Ectodermal cell (in vitro differentiated cells): ENCODE measurements around the gene MIX23.

Experiments used
- H3K27ac ChIP-seq: 2 replicates; pipeline ENCODE4 v1.7.0; 2013; ENCODE audit warnings: mild to moderate bottlenecking, low read depth, low read length; ENCODE audit not compliant: insufficient read depth, poor library complexity, severe bottlenecking
- H3K27me3 ChIP-seq: 2 replicates; pipeline ENCODE4 v1.7.0; 2013; ENCODE audit warnings: mild to moderate bottlenecking, low read length; ENCODE audit not compliant: insufficient read depth, control insufficient read depth, poor library complexity, severe bottlenecking
- H3K36me3 ChIP-seq: one replicate; pipeline ENCODE4 v1.7.0; 2013; ENCODE audit warnings: low read length; ENCODE audit not compliant: control insufficient read depth, insufficient read depth
- H3K4me1 ChIP-seq: one replicate; pipeline ENCODE4 v1.7.0; 2013; ENCODE audit warnings: low read length; ENCODE audit not compliant: control insufficient read depth, insufficient read depth
- H3K4me3 ChIP-seq: 2 replicates; pipeline ENCODE4 v1.7.0; 2013; ENCODE audit warnings: low read depth, low read length, control low read depth; ENCODE audit not compliant: insufficient read depth
- H3K9me3 ChIP-seq: 2 replicates; pipeline ENCODE4 v1.7.0; 2013; ENCODE audit warnings: mild to moderate bottlenecking, low read length, moderate library complexity; ENCODE audit not compliant: control insufficient read depth
- WGBS, 2 experiments: methylation state at CpG; one replicate each; pipeline ENCODE4 v1.1.7; 2013; ENCODE audit warnings: missing lambda C conversion rate in 2 of 2; 5-methylcytosine and 5-hydroxymethylcytosine counted together

MIX23 gene

DNA sequence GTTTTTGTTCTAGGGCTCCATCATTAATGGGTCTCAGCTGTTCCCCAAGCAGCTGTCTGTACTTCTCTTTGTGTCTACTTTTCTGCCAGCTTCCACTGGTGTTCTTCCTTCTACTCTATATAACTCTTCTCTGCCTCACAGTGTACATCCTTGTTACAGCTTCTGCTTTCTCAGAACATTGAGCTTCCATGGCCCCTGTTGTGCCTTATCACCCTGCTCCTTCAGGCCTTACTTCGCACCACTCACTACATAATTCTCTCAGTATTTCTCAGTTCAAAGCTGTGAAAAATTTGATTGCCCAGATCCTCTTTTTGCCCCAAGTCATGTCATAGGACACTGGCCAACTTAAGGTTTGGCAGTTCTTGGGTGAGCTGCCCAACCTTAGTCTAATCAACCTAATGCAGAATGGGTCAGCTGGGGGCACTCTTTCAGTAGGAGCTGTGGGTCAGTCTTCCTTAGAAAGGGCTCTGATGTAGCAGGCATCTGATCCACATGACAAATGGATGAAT is 29.1 kb downstream of the MIX23 start:
- Histone ChIP-seq H3K27ac (no peak overlapping the region), H3K27me3 (no peaks in the 10 kb centered on the region), H3K4me3 (no peak overlapping the region), H3K4me1 (no peaks in the 10 kb centered on the region), H3K9me3 (no peaks in the 10 kb centered on the region), H3K36me3 (no peaks in the 10 kb centered on the region)
- WGBS, 2 experiments, result 91 to 97% methylated on average over 1 of the region's 1 CpG

DNA sequence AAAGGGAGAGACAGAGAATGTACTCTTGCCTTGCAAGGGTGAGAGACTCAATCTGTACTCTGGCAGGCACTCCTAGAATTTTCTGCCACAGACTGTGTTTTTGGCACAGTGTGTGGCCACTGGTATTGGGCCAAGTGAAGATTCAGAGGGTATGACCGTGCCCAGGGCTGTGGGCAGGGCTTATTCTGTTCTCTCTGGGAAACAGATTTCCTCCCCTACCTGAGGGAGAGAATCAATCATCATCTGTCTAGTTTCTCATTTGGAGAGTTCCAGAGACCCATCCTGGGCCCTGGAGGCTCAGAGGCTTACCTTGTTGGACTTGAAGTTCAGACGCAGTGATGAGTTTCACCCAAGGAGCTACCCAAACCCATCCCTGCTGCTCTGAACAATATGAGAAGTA is 29.8 kb downstream of the MIX23 start:
- Histone ChIP-seq H3K27me3 (no peaks in the 10 kb centered on the region), H3K9me3 (no peaks in the 10 kb centered on the region), H3K36me3 (no peaks in the 10 kb centered on the region), H3K4me3 (no peak overlapping the region), H3K4me1 (no peaks in the 10 kb centered on the region), H3K27ac (no peak overlapping the region)
- WGBS, 2 experiments, result 83 to 94% methylated on average over 2 of the region's 2 CpGs

DNA sequence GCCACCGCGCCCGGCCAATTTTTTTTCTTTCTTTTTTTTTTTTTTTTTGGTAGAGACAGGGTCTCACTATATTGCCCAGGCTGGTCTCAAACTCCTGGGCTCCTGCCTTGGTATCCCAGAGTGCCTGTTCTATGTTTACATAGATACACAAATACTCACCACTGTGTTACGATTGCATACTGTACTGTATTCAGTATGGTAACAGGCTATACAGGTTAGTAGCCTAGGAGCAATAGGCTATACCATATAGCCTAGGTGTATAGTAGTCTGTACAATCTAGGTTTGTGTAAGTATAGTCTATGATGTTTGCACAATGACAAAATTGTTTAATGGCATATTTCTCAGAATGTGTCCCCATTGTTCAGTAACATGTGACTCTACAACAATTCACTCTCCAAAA is 31.4 kb downstream of the MIX23 start:
- no peaks in the 10 kb centered on the region for H3K9me3 ChIP-seq
- H3K36me3 ChIP-seq, result no peaks in the 10 kb centered on the region
- 98 to 100% methylated on average over 3 to 4 of the region's 4 CpGs for WGBS, 2 experiments
- no peak overlapping the region for H3K27ac ChIP-seq
- no peaks in the 10 kb centered on the region for H3K27me3 ChIP-seq
- no peaks in the 10 kb centered on the region for H3K4me1 ChIP-seq
- no peak overlapping the region for H3K4me3 ChIP-seq

DNA sequence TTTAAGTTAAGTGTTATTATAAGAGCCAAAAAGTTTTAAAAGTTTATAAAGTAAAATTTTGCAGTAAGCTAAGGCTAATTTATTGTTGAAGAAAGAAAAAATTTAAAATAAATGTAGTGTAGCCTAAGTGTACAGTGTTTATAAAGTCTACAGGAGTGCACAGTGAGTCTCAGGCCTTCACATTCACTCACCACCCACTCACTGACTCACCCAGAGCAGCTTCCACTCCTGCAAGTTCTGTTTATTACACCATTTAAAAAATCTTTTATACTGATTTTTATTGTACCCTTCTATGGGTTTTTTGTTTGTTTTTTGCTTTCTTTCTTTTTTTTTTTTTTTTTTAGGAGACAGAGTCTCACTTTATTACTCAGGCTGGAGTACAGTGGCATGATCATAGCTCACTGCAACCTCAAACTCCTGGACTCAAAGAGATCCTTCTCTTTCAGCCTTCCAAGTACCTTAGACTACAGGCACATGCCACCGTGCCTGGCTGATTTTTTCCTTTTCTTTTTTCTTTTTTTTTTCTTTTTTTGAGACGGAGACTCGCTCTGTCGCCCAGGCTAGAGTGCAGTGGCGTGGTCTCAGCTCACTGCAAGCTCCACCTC is 32.1 kb downstream of the MIX23 start:
- Histone ChIP-seq H3K4me3 (no peak overlapping the region), H3K27me3 (no peaks in the 10 kb centered on the region), H3K36me3 (no peaks in the 10 kb centered on the region), H3K27ac (no peak overlapping the region), H3K9me3 (no peaks in the 10 kb centered on the region), H3K4me1 (no peaks in the 10 kb centered on the region)
- WGBS, 2 experiments, result 89 to 92% methylated on average over 5 of the region's 5 CpGs

DNA sequence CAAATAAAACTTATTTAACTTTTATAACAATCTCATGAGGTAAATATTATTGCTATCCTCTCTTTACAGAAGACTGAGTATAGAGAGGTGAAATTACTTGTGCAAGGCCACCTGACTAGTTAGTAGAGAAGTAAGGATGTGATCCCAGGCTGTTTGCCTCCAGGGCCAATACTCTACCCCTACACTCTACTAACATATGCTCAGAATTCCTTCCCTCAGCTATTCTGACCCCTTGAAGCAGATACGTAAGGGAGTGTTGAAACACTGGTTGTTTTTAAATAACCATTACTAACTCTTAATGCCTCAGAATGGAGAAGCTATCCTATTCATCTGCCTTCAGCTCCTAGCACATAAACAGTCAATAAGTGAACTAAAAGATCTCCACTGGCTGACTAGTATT is 33.9 kb downstream of the MIX23 start:
- WGBS, 2 experiments, result 86 to 100% methylated on average over 1 of the region's 1 CpG
- Histone ChIP-seq H3K27me3 (no peaks in the 10 kb centered on the region), H3K36me3 (no peaks in the 10 kb centered on the region), H3K27ac (no peak overlapping the region), H3K4me1 (no peaks in the 10 kb centered on the region), H3K9me3 (no peaks in the 10 kb centered on the region), H3K4me3 (no peak overlapping the region)

DNA sequence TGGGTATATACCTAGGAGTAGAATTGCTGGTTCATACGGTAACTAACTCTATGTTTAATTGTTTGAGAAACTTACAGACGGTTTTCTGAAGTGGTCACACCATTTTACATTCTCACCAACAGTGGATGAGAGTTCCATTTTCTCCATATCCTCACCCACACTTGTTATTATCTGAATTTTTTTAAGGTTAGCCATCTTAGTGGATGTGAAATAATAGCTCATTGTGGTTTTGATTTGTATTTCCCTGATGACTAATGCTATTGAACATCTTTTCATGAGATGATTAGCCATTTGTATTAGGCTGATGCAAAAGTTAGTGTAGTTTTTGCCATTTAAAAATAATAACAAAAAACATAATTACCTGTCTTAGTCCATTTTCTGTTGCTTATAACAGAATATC is 39.4 kb downstream of the MIX23 start:
- Histone ChIP-seq H3K4me1 (no peaks in the 10 kb centered on the region), H3K36me3 (no peaks in the 10 kb centered on the region), H3K4me3 (no peak overlapping the region), H3K27me3 (no peaks in the 10 kb centered on the region), H3K9me3 (no peaks in the 10 kb centered on the region), H3K27ac (no peak overlapping the region)
- 83 to 90% methylated on average over 2 of the region's 2 CpGs for WGBS, 2 experiments

DNA sequence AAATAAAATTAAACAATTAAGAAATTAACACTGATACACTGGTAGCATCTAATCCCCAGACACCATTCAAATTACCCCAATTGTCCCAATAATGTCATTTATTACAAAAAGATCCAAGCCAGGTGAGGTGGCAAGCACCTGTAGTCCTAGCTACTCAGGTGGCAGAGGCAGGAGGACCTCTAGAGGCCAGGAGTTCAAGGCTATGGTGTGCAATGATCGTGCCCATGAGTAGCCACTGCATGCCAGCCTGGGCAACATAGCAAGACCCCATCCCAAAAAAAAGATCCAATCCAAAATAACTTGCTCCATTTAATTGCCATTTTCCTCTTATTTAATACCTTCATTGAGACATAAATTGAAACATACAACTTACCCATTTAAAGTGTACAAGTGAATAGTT is 40.2 kb downstream of the MIX23 start:
- H3K9me3 ChIP-seq, result no peaks in the 10 kb centered on the region
- no peak overlapping the region for H3K4me3 ChIP-seq
- no peaks in the 10 kb centered on the region for H3K27me3 ChIP-seq
- H3K27ac ChIP-seq, result no peak overlapping the region
- no peaks in the 10 kb centered on the region for H3K36me3 ChIP-seq
- H3K4me1 ChIP-seq, result no peaks in the 10 kb centered on the region
- WGBS, 2 experiments, result 86 to 89% methylated on average over 1 of the region's 1 CpG

DNA sequence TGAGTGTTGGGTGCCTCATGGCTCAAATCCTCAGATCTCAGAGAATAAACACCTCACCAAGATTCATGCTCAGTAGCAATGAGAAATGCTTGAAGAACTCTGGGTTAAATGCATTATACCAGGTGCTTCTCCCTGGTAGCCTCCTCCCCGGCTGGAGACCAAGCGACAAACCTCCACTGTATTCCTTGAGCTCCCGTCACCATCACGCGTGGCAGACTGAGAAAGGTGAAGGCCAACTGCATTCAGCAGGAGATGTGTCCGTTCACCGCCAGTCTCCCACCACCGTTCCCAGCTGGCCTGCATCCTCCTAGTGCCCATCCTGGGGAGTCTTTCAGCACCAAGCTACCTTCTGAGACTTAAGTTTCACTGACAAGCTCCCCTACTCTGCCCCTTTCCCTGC is 50.5 kb downstream of the MIX23 start:
- 95 to 96% methylated on average over 8 of the region's 8 CpGs for WGBS, 2 experiments
- H3K9me3 ChIP-seq, result no peaks in the 10 kb centered on the region

DNA sequence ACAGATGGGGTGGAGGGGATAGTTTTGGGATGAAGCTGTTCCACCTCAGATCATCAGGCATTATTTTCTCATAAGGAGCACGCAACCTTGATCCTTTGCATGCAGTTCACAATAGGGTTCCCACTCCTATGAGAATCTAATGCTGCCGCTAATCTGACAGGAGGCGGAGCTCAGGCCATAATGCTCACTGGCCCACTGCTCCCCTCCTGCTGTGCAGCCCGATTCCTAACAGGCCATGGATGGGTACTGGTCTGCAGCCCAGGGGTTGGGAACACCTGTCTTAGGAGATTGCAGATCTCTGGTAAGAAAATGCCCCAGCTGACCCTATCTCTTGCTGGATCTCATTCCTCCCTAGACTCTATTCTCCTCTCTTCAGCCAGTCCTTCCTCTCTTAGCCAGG is 51.1 kb downstream of the MIX23 start:
- no peaks in the 10 kb centered on the region for H3K9me3 ChIP-seq
- no peaks in the 10 kb centered on the region for H3K4me1 ChIP-seq
- H3K27ac ChIP-seq, result no peak overlapping the region
- H3K4me3 ChIP-seq, result no peak overlapping the region
- H3K27me3 ChIP-seq, result no peaks in the 10 kb centered on the region
- 70 to 73% methylated on average over 4 of the region's 4 CpGs for WGBS, 2 experiments
- no peaks in the 10 kb centered on the region for H3K36me3 ChIP-seq

More for the DNA sequence above, 50.5 kb downstream of the MIX23 start:
- H3K4me3 ChIP-seq, result no peak overlapping the region
- no peaks in the 10 kb centered on the region for H3K36me3 ChIP-seq
- H3K4me1 ChIP-seq, result no peaks in the 10 kb centered on the region
- no peaks in the 10 kb centered on the region for H3K27me3 ChIP-seq
- H3K27ac ChIP-seq, result no peak overlapping the region

DNA sequence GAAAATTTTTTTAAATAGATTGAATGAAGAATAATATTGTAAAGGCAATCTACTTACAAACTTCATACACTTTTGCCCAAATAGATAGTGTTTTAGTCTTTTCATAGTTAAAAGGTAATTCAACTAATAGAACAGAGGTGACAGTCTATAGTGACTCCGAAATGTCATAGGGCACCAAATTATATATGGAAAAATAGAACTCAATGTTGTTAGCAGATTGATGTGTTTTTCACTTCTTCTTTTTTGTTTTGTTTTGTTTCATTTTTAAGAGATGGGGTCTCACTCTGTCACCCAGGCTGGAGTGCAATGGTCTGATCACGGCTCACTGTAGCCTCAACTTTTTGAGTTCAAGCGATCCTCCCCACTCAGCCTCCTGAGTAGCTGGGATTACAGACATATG is 57.3 kb downstream of the MIX23 start:
- Histone ChIP-seq H3K9me3 (no peaks in the 10 kb centered on the region), H3K27ac (no peak overlapping the region), H3K36me3 (no peaks in the 10 kb centered on the region), H3K27me3 (no peaks in the 10 kb centered on the region), H3K4me1 (no peaks in the 10 kb centered on the region), H3K4me3 (no peak overlapping the region)
- 90 to 97% methylated on average over 3 of the region's 3 CpGs for WGBS, 2 experiments

DNA sequence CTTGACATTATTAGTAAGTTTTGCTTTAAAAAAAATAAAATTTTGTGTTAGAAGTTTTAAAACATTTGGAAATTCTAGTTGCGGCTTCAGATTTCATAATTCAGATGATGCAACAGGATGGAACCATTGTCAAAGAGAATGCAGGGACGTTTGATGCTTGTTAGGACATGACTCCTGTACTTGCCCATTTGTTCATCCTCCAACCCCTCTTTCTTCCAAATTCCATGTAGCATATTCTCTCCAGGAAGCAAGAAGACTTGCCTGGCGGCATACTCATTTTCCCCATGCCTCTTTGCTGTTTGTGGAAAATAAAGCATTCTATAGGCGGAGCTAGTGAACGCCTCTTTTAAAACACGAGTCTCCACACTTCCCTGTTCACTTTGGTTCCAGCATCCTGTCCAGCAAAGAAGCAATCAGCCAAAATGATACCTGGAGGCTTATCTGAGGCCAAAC is 58.1 kb downstream of the MIX23 start, which contains the start of gene CSTA:
Gene CSTA, plus strand, starts transcription at position 378 of the 453 bp plus-strand sequence. Its CDS starts 45 bp downstream, at position 423.
- H3K4me3 ChIP-seq, result no peak within 1 kb of the TSS
- WGBS, 2 experiments, result 83 to 89% methylated on average over 6 of the region's 6 CpGs
- H3K27ac ChIP-seq, result no peak within 1 kb of the TSS
- H3K27me3 ChIP-seq, result no peaks in the 10 kb centered on the region
- no peaks in the 10 kb centered on the region for H3K36me3 ChIP-seq
- H3K9me3 ChIP-seq, result no peaks in the 10 kb centered on the region
- no peaks in the 10 kb centered on the region for H3K4me1 ChIP-seq
